GM06990 (cell line): ENCODE results near the gene DMD.

ENCODE experiments used
- DNase-seq: peaks from one replicate; pipeline ENCODE4 v3.0.0-alpha.2; 2011; ENCODE audit not compliant: insufficient read length; ENCODE audit errors: extremely low read depth
- H3K27me3 ChIP-seq: replicated peaks from 2 replicates; pipeline ENCODE4 v1.6.0; 2011; ENCODE audit warnings: low read length; ENCODE audit not compliant: control insufficient read depth, insufficient read depth
- H3K36me3 ChIP-seq: 2 replicates; pipeline ENCODE4 v1.5.1; 2011; ENCODE audit warnings: low read length; ENCODE audit not compliant: control insufficient read depth, insufficient read depth
- H3K4me3 ChIP-seq: replicated peaks from 2 replicates; pipeline ENCODE4 v1.5.1; 2011; ENCODE audit warnings: low read depth, mild to moderate bottlenecking, control low read depth, low read length
- TF ChIP-seq, protein P1 (sequence below): IDR thresholded peaks from 2 replicates; pipeline ENCODE4 v1.5.1; 2011; ENCODE audit warnings: low read length, control low read depth, mild to moderate bottlenecking, inconsistent platforms; ENCODE audit not compliant: insufficient read depth, poor library complexity, severe bottlenecking

DMD gene

DNA sequence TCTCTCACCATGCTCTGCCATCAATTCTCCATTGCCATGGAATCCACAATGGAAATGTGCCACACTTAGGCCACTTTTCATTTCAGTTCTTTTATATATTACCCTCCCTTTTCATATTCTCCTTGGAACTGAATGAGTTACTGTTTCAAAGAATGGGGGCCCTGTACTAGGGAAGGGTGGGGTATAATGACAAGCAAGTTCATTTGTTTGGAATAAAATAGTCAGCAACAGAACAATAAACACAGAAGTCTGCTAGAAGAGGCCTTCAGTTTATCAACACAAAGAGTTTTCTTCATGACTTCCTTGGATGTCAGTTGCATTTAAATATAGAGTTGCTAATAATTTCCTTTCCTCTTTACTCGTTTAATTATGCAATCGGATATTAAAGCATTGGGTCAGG, 1661.2 kb downstream of the DMD start:
- no peak for DNase-seq
- TF ChIP-seq, protein P1, sequence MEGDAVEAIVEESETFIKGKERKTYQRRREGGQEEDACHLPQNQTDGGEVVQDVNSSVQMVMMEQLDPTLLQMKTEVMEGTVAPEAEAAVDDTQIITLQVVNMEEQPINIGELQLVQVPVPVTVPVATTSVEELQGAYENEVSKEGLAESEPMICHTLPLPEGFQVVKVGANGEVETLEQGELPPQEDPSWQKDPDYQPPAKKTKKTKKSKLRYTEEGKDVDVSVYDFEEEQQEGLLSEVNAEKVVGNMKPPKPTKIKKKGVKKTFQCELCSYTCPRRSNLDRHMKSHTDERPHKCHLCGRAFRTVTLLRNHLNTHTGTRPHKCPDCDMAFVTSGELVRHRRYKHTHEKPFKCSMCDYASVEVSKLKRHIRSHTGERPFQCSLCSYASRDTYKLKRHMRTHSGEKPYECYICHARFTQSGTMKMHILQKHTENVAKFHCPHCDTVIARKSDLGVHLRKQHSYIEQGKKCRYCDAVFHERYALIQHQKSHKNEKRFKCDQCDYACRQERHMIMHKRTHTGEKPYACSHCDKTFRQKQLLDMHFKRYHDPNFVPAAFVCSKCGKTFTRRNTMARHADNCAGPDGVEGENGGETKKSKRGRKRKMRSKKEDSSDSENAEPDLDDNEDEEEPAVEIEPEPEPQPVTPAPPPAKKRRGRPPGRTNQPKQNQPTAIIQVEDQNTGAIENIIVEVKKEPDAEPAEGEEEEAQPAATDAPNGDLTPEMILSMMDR = no peak
- no peaks in the 10 kb centered on the region for H3K27me3 ChIP-seq
- H3K36me3 ChIP-seq = no peaks in the 10 kb centered on the region
- H3K4me3 ChIP-seq = no peak overlapping the region

DNA sequence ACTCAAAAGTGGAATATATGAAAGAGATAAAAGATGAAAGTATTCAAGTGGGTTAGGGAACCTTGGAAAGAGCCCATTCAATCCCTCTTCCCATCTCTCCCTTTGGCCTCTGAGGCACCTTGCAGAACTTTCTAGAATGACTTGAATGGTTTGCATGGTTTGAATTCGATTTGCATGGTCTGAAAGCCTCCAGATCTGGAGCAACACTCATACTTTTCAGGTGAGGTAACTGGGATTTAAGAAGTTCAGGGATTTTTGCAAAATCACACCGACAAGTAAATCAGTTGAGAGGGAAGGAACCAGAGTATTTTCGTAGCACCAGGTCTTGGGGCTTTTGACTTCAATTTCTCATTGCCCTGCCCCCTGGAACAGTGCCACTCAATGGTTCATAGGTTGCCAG, 1663.5 kb downstream of the DMD start:
- Histone ChIP-seq H3K36me3 (no peaks in the 10 kb centered on the region), H3K27me3 (no peaks in the 10 kb centered on the region), H3K4me3 (no peak overlapping the region)
- no peak for DNase-seq
- TF ChIP-seq, protein P1 = no peak

DNA sequence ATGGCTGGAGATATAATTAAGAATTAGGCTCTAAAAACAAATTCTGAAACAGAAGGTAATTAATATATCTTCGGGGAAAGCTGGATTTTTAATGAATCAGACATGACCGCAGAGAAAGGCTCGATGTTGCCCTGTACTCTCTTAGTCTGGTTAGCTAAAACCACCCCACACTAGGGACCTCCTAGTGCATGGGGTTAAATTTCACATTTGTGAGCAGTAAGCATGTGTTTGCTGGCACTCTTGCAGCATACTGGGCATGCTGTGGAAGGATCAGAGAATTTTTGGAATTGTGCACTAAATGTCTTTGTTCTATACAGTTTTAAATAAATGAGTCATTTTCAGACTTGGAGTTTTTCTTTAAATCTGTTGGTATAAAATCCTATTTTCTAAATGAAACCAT, 1663.9 kb downstream of the DMD start:
- H3K27me3 ChIP-seq = no peaks in the 10 kb centered on the region
- DNase-seq = no peak
- TF ChIP-seq, protein P1 = no peak
- H3K36me3 ChIP-seq = no peaks in the 10 kb centered on the region
- H3K4me3 ChIP-seq = no peak overlapping the region

DNA sequence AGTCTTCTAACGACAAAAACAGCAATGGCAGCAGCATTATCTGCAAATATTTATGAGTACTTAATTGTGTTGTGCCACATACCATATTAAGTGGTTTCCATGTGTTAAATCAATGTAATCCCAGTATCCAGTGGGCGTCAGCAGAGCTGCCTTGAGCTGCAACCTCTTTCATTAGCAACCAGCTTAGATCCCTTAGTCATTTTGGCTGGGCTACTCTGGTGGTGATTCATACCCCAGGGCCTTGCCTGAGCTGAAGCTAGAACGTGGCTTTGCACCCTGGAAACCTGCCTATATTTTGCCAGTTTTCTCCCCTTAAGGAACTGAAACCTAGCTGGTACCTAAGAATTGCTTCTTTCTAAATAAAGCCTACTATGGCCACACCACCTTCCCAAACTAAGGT, 1665.2 kb downstream of the DMD start:
- no peak for DNase-seq
- no peak overlapping the region for H3K4me3 ChIP-seq
- TF ChIP-seq, protein P1 = no peak
- no peaks in the 10 kb centered on the region for H3K27me3 ChIP-seq
- no peaks in the 10 kb centered on the region for H3K36me3 ChIP-seq

DNA sequence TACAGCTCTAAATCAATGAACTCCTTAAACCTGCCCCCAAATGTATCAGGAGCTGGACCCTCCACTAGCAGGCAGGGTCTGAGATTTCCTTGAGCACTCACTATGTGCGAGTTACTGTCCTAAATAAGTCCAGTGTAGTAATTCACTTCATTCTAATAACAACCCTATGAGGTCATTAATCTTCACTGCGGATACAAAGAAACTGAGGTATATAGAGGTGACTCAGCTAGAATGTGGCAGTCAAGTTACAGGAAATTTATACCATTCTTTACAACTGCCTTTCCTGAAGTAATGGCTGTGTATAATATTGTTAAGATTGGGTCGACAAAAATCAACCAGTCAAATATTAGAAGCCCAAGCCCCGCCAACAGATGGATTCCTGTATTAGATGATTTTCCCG, 1665.6 kb downstream of the DMD start:
- no peak for DNase-seq
- TF ChIP-seq, protein P1 = no peak
- Histone ChIP-seq H3K4me3 (no peak overlapping the region), H3K27me3 (no peaks in the 10 kb centered on the region), H3K36me3 (no peaks in the 10 kb centered on the region)

DNA sequence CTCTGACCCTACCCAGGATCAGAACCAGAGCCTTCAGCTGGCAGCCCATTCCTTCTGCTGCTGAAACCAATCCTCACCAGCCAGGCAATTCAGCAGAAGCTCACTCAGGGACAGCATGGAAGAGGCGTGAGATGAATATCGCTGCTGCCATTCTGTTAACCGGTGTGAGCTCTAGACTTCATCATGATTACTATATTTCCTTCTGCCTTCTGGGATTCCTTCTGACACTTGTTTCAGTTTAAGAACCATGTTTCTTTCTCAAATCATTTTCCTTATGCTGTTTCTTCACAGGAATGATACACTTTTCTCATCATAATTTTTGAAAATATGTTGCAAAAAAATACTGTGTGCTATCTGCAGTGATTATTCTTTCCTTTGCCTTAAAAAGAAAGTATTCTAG, 1666.2 kb downstream of the DMD start:
- TF ChIP-seq, protein P1 = no peak
- no peaks in the 10 kb centered on the region for H3K36me3 ChIP-seq
- no peak for DNase-seq

More for the DNA sequence above, 1666.2 kb downstream of the DMD start:
- H3K4me3 ChIP-seq = no peak overlapping the region
- no peaks in the 10 kb centered on the region for H3K27me3 ChIP-seq
